GOT3 (cell line): ENCODE measurements around the gene EIF2AK2.

Experiments
- DNase-seq: peaks from one replicate; lab custom pipeline; 2025; ENCODE audit warnings: mixed read lengths; lab: John Stamatoyannopoulos, UW

Gene EIF2AK2

GRCh38 chr2:37168217-37168981 is 11.6 kb upstream of the EIF2AK2 start:
- DNase-seq: no peak

GRCh38 chr2:37167636-37168180 is 10.9 kb upstream of the EIF2AK2 start:
- DNase-seq: no peak

- no peak for DNase-seq
Measured at GRCh38 chr2:37164757-37165156, 8.0 kb upstream of the EIF2AK2 start.

- DNase-seq: no peak
Measured at GRCh38 chr2:37156071-37156856, 516 bp downstream of the EIF2AK2 start.

GRCh38 chr2:37154785-37155184 is 2.0 kb downstream of the EIF2AK2 start:
- no peak for DNase-seq

GRCh38 chr2:37153224-37153623 is 3.6 kb downstream of the EIF2AK2 start:
- no peak for DNase-seq

- no peak for DNase-seq
Measured at GRCh38 chr2:37149626-37150322, 7.0 kb downstream of the EIF2AK2 start.

GRCh38 chr2:37148325-37148724 is 8.5 kb downstream of the EIF2AK2 start:
- no peak for DNase-seq

GRCh38 chr2:37146062-37146461 is 10.7 kb downstream of the EIF2AK2 start:
- no peak for DNase-seq

GRCh38 chr2:37143974-37144373 is 12.8 kb downstream of the EIF2AK2 start:
- DNase-seq: no peak

GRCh38 chr2:37142546-37142945 is 14.2 kb downstream of the EIF2AK2 start:
- DNase-seq: no peak

GRCh38 chr2:37132914-37133313 is 23.9 kb downstream of the EIF2AK2 start:
- no peak for DNase-seq

GRCh38 chr2:37125416-37125815 is 31.4 kb downstream of the EIF2AK2 start:
- no peak for DNase-seq

- no peak for DNase-seq
Measured at GRCh38 chr2:37119157-37119556, 37.6 kb downstream of the EIF2AK2 start.

- DNase-seq: no peak
Measured at GRCh38 chr2:37117566-37117965, 39.2 kb downstream of the EIF2AK2 start.

GRCh38 chr2:37111958-37112357 is 44.8 kb downstream of the EIF2AK2 start:
- no peak for DNase-seq

GRCh38 chr2:37110306-37111212 is 46.2 kb downstream of the EIF2AK2 start:
- DNase-seq: no peak

- DNase-seq: no peak
Measured at GRCh38 chr2:37109523-37109922, 47.3 kb downstream of the EIF2AK2 start.

GRCh38 chr2:37105150-37105549 is 51.6 kb downstream of the EIF2AK2 start:
- DNase-seq: no peak

- no peak for DNase-seq
Measured at GRCh38 chr2:37104178-37104577, 52.6 kb downstream of the EIF2AK2 start.

- no peak for DNase-seq
Measured at GRCh38 chr2:37102588-37102987, 54.2 kb downstream of the EIF2AK2 start.
